Memory B cell (primary cell): Measurements from ENCODE around the gene KRT5.

Experiments
- ATAC-seq: fragments of 150-1000 bp; cut with Tn5 transposase; 2 replicates; pipeline ENCODE4 v1.10.0; 2021; ENCODE audit warnings: low read depth, mild to moderate bottlenecking, moderate library complexity
- DNase-seq, 2 donors: peaks; one replicate each; pipeline ENCODE4 v3.0.0; 2022; ENCODE audit warnings: low spot score in 2 of 2
- H3K27ac Mint-ChIP-seq: one replicate; pipeline ENCODE4 v1.8.0; 2022; ENCODE audit warnings: mild to moderate bottlenecking, moderate library complexity, mixed read lengths
- H3K27me3 Mint-ChIP-seq: one replicate; pipeline ENCODE4 v1.8.0; 2022; ENCODE audit warnings: mixed read lengths
- H3K36me3 Mint-ChIP-seq: one replicate; pipeline ENCODE4 v1.8.0; 2022; ENCODE audit warnings: mild to moderate bottlenecking, mixed read lengths
- H3K4me1 Mint-ChIP-seq: one replicate; pipeline ENCODE4 v1.8.0; 2022; ENCODE audit warnings: mixed read lengths
- H3K4me3 Mint-ChIP-seq: one replicate; pipeline ENCODE4 v1.8.0; 2022; ENCODE audit warnings: mild to moderate bottlenecking, moderate library complexity, mixed read lengths
- H3K9me3 Mint-ChIP-seq: one replicate; pipeline ENCODE4 v1.8.0; 2022; ENCODE audit warnings: mixed read lengths

Gene KRT5

GRCh38 chr12:52530905-52531304 lies 10.7 kb upstream of the KRT5 start:
- Mint-ChIP-seq H3K27ac (no peak overlapping the region), H3K4me1 (peaks cover 9% of the 10 kb centered on the region)
- no peak for ATAC-seq

GRCh38 chr12:52530366-52530765 lies 10.2 kb upstream of the KRT5 start:
- no peaks in the 10 kb centered on the region for H3K9me3 Mint-ChIP-seq
- no peak overlapping the region for H3K4me3 Mint-ChIP-seq
- peaks cover 9% of the 10 kb centered on the region for H3K4me1 Mint-ChIP-seq
- ATAC-seq (no peak), DNase-seq (no peak)
- H3K27ac Mint-ChIP-seq, result no peak overlapping the region
- peaks cover 5% of the 10 kb centered on the region for H3K27me3 Mint-ChIP-seq
- no peaks in the 10 kb centered on the region for H3K36me3 Mint-ChIP-seq

More at GRCh38 chr12:52530905-52531304, 10.7 kb upstream of the KRT5 start:
- no peak for DNase-seq
- no peaks in the 10 kb centered on the region for H3K36me3 Mint-ChIP-seq
- no peak overlapping the region for H3K4me3 Mint-ChIP-seq
- peaks cover 5% of the 10 kb centered on the region for H3K27me3 Mint-ChIP-seq
- H3K9me3 Mint-ChIP-seq, result no peaks in the 10 kb centered on the region

DNA sequence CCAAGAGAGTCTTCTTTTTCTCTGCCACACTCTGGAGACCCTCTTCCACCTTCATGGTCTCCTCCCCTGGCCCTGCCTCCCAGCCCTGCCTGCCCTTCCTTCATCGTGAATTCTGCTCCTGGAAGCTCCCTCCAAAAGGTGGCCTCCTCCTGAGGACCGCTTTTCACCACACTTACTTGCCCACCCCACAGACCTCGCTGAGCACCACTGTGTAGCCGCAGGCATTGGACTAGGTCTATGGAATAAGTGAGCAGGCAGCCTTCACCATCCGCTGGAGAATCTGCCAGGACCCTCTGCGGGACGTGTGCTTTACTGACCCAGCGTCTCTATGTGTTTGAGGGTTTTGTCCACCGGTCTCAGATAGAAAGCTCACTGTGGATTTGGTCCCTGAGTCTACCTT lies 9.7 kb upstream of the KRT5 start:
- Mint-ChIP-seq H3K9me3 (no peaks in the 10 kb centered on the region), H3K4me1 (peaks cover 9% of the 10 kb centered on the region), H3K27me3 (peaks cover 5% of the 10 kb centered on the region), H3K4me3 (no peak overlapping the region), H3K36me3 (no peaks in the 10 kb centered on the region), H3K27ac (no peak overlapping the region)
- ATAC-seq (no peak), DNase-seq (no peak)

- DNase-seq (no peak), ATAC-seq (no peak)
- Mint-ChIP-seq H3K27me3 (peaks cover 2% of the 10 kb centered on the region), H3K4me3 (no peak overlapping the region), H3K27ac (no peak overlapping the region), H3K4me1 (peaks cover 6% of the 10 kb centered on the region), H3K36me3 (no peaks in the 10 kb centered on the region), H3K9me3 (no peaks in the 10 kb centered on the region)
These were observed 9.2 kb upstream of the KRT5 start for GRCh38 chr12:52529417-52529816.

GRCh38 chr12:52528641-52529143 lies 8.5 kb upstream of the KRT5 start:
- peaks cover under 1% of the 10 kb centered on the region for H3K27me3 Mint-ChIP-seq
- no peaks in the 10 kb centered on the region for H3K36me3 Mint-ChIP-seq
- ATAC-seq (no peak), DNase-seq (no peak)
- H3K4me1 Mint-ChIP-seq, result peaks cover 6% of the 10 kb centered on the region
- no peak overlapping the region for H3K27ac Mint-ChIP-seq
- no peak overlapping the region for H3K4me3 Mint-ChIP-seq
- H3K9me3 Mint-ChIP-seq, result no peaks in the 10 kb centered on the region

- Mint-ChIP-seq H3K36me3 (no peaks in the 10 kb centered on the region), H3K9me3 (no peaks in the 10 kb centered on the region), H3K27ac (no peak overlapping the region), H3K27me3 (no peaks in the 10 kb centered on the region), H3K4me3 (no peak overlapping the region), H3K4me1 (peaks cover 6% of the 10 kb centered on the region)
- DNase-seq (no peak), ATAC-seq (no peak)
These were observed 7.1 kb upstream of the KRT5 start for GRCh38 chr12:52527121-52527800.

GRCh38 chr12:52526511-52526951 lies 6.3 kb upstream of the KRT5 start:
- Mint-ChIP-seq H3K36me3 (no peaks in the 10 kb centered on the region), H3K9me3 (no peaks in the 10 kb centered on the region), H3K4me1 (peaks cover 2% of the 10 kb centered on the region), H3K27ac (peak overlapping the region; percentile 33), H3K27me3 (no peaks in the 10 kb centered on the region), H3K4me3 (no peak overlapping the region)
- ATAC-seq (no peak), DNase-seq (no peak)

GRCh38 chr12:52525661-52526499 lies 5.7 kb upstream of the KRT5 start:
- Mint-ChIP-seq H3K4me1 (no peaks in the 10 kb centered on the region), H3K9me3 (no peaks in the 10 kb centered on the region), H3K27me3 (no peaks in the 10 kb centered on the region), H3K4me3 (no peak overlapping the region), H3K27ac (no peak overlapping the region), H3K36me3 (no peaks in the 10 kb centered on the region)
- DNase-seq (no peak), ATAC-seq (no peak)

- DNase-seq, result no peak
- no peak for ATAC-seq
- H3K36me3 Mint-ChIP-seq, result no peaks in the 10 kb centered on the region
- H3K4me3 Mint-ChIP-seq, result no peak overlapping the region
- H3K27ac Mint-ChIP-seq, result no peak overlapping the region
- H3K4me1 Mint-ChIP-seq, result no peaks in the 10 kb centered on the region
- no peaks in the 10 kb centered on the region for H3K9me3 Mint-ChIP-seq
- H3K27me3 Mint-ChIP-seq, result no peaks in the 10 kb centered on the region
These were observed 4.9 kb upstream of the KRT5 start for GRCh38 chr12:52524898-52525591.

- Mint-ChIP-seq H3K4me3 (no peak overlapping the region), H3K36me3 (no peaks in the 10 kb centered on the region), H3K4me1 (no peaks in the 10 kb centered on the region), H3K27ac (no peak overlapping the region), H3K9me3 (no peaks in the 10 kb centered on the region), H3K27me3 (no peaks in the 10 kb centered on the region)
- ATAC-seq (no peak), DNase-seq (no peak)
These were observed 4.2 kb upstream of the KRT5 start for GRCh38 chr12:52524241-52524897.

DNA sequence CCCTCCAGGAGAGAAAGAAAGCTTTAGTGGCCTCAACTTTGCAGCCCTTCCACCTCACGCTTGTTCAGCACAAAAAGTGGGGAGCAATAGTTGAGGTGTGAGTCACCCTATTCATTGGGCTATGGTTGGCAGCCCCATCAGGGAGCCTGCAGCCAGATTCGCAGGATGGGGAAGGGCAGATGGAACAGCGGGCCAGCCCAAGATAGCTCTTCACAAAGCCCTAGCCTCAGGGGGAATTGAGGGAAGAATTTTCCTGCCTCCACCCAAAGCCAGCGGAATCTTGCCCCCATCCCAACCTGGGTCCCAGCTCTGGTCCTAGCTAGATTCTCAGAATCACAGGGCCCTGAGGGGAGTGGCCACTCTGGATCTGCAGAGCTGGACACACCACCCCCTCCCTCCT lies 3.6 kb upstream of the KRT5 start:
- Mint-ChIP-seq H3K27ac (no peak overlapping the region), H3K9me3 (no peaks in the 10 kb centered on the region), H3K4me3 (no peak overlapping the region), H3K36me3 (no peaks in the 10 kb centered on the region), H3K4me1 (no peaks in the 10 kb centered on the region), H3K27me3 (no peaks in the 10 kb centered on the region)
- ATAC-seq (no peak), DNase-seq (no peak)

- DNase-seq (no peak), ATAC-seq (no peak)
- no peaks in the 10 kb centered on the region for H3K4me1 Mint-ChIP-seq
- no peaks in the 10 kb centered on the region for H3K36me3 Mint-ChIP-seq
- peaks cover 2% of the 10 kb centered on the region for H3K27me3 Mint-ChIP-seq
- H3K27ac Mint-ChIP-seq, result no peak overlapping the region
- H3K9me3 Mint-ChIP-seq, result no peaks in the 10 kb centered on the region
- H3K4me3 Mint-ChIP-seq, result no peak overlapping the region
These were observed 2.3 kb upstream of the KRT5 start for GRCh38 chr12:52522346-52523011.

GRCh38 chr12:52521568-52522266 lies 1.5 kb upstream of the KRT5 start:
- peaks cover 2% of the 10 kb centered on the region for H3K27me3 Mint-ChIP-seq
- H3K4me3 Mint-ChIP-seq, result no peak overlapping the region
- H3K9me3 Mint-ChIP-seq, result no peaks in the 10 kb centered on the region
- DNase-seq, result no peak
- H3K36me3 Mint-ChIP-seq, result no peaks in the 10 kb centered on the region
- H3K27ac Mint-ChIP-seq, result no peak overlapping the region
- no peaks in the 10 kb centered on the region for H3K4me1 Mint-ChIP-seq
- no peak for ATAC-seq
